GM21526 (cell line): ENCODE measurements around the gene DHRS1.

ENCODE experiments used
- ATAC-seq: cut with Tn5 transposase; IDR thresholded peaks from one replicate; pipeline ENCODE4 v1.9.1; 2021; ENCODE audit warnings: moderate library complexity; ENCODE audit not compliant: unreplicated experiment, low FRiP score

DHRS1 gene

GRCh38 chr14:24268225-24268624 is 31.4 kb downstream of the DHRS1 start:
- ATAC-seq: no peak

DNA sequence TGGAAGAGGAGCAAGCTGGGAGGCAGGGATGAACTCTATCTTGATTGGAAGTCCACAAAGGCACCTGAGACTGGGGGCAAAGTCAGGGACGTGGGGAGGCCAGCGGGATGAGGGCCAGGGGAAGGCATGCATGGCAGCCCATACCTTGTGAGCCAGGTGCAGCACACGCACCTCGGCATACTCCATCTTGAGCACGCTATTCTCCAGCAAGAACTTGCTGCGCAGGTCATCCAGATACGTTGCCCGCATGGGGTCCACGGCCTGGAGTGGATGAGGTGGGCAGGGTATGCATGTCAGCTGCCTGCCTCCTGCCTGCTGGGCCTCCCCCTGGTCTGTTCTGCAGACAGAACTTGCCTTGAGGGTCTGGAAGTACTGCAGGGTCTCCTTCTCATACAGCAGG is 32.1 kb downstream of the DHRS1 start:
- no peak for ATAC-seq

- no peak for ATAC-seq
These were observed 33.0 kb downstream of the DHRS1 start for GRCh38 chr14:24266344-24267244.

DNA sequence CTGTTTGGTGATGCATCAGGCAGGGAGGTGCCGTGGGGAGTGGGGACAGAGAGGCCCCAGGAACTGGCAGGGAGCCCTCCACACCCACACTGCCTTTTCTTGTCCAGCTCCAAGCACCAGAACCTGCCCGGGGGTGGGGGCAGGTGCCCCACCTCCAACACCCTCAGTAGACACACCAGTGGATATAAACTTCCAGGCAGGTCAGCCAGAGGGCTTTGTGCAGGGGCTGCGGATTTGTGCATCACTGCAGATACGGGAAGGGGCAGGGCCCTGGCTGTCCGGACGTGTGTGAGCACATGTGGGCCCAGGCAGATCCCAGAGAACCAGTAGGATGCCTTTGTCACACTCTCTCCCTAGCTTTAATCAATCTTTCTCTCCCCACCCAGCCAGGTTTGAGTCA is 35.3 kb downstream of the DHRS1 start:
- ATAC-seq: no peak

DNA sequence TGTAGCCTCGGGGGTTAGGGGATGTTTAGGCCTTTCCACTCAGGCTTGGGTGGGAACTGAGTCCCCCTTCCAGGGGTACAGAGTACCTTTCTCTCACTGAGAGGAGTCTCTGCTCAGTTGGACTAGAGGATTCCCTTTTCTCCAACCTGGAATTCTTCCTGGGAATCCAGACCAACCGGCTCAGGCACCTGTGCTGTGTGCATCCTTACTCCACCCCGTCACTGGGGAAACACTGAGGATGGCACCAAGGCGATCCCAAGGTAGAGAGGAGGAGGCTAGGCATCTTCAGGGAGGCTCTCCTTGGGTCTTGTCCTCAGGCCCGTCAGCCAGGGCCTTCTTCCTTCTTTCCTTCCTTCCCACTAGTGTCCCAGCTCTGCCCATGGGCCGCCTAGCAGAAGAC is 35.7 kb downstream of the DHRS1 start:
- no peak for ATAC-seq

GRCh38 chr14:24262821-24263733 is 36.5 kb downstream of the DHRS1 start, which contains the start of gene TGM1:
TSS of gene TGM1 (minus strand) at chr14:24263177. CDS start at chr14:24262352, 825 bp downstream.
- no peak for ATAC-seq

GRCh38 chr14:24261969-24262327 is 37.6 kb downstream of the DHRS1 start:
- ATAC-seq: no peak

DNA sequence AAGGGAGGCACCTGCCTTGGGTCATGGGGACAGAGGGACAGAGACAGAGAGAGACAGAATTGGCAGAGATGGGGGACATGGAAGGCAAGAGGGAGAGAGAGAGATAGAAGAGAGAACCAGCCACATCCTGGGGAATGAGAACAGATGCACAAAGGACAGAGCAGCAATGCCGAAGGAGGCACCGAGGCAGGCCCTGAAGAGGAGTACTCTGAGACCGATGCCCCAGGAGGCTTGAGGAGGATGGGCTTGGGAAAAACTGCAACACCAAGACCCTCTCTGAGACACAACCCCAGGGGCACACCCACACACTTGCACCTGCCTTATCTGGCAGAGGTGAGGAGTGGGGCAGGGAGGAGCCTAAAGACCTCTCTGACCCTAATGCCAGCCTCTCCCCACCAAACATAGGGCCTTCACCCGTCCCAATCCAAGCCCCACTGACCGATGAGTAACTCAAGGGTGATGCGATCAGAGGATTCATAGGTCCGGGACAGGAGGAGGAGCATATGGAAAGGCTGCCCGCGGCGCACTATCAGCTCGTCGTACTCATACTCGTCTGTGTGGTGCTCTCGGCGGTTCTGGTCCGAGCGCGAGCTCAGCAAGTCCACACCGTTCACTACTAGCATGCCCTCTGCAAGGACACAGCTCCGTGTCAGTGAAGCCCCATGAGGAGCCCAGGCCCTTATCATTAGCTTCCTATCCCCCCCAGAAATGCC is 38.2 kb downstream of the DHRS1 start:
- ATAC-seq: no peak

DNA sequence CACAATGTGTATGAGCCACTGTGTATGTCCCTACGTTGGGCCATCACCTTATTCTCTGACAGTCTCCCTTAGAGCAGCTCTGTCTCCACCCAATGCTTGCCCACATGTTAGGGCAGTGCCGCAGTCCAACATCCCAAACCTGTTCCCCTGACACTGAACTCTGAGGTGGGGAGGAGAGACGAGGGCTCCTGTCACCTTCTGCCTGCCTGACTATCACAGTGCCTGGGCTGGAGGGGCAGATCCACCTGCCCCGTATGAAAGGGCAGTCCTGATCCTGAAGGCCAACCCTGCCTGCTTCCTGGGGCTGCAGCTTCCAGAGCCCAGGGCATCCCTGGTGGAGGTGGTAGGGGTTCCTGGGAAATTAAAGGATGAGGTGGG is 38.8 kb downstream of the DHRS1 start:
- ATAC-seq: no peak

- ATAC-seq: no peak
These were observed 39.4 kb downstream of the DHRS1 start for GRCh38 chr14:24260026-24260779.

DNA sequence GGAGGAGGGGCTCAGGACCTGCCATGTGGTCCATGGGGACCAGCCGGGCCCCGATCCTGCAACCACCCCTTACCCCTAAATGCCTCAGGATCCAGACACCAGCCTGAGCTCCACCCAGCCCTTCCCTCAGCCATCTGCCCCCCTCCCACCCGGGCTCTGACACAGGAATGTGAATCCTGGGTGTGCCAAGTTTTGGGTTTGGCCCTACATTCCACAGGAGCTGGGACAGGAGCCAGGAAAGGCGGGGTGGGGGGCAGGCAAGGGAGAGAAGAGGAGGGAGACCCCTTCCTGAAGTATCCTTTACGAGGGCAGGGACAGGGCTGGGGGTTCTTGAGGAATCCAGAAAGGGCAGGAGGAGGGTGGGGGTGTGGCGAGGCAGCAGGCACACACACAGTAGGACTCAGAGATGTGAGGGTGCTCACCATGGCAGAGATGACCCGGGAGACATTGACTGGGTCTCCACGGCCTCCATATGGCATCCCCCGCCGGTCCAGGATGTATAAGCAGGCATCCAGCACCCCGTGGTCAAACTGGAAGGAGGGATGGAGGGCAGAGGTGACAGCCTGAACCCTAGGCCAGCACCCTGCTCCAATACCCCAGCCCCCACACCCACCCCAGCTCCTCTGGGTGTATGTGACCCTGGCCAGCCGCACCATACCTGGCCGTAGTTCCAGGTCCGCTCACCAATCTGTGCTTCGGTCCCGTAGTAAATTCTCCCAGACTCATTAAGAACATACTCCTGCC is 40.1 kb downstream of the DHRS1 start:
- ATAC-seq: no peak

- no peak for ATAC-seq
These were observed 40.9 kb downstream of the DHRS1 start for GRCh38 chr14:24258548-24259265.

DNA sequence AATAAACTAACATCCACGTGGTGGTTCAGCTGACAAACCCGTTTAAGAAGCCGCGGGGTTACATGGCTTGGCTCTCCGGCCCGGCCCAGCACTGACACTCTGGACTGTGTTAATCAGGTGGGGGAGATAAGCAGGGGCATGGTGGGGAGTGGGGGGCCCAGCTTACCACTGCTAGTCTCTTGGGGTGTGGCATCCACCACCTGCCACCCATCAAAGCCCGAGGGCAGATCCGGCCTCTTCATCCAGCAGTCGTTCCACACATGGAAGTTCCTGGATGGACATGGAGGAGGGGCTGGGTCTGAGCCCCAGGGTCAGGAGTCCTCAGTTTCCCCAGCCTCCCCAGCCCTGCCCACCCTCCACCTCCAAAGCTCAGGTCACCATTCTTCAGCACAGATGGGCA is 41.5 kb downstream of the DHRS1 start:
- ATAC-seq: no peak

- no peak for ATAC-seq
These were observed 42.6 kb downstream of the DHRS1 start for GRCh38 chr14:24256960-24257359.

GRCh38 chr14:24255931-24256711 is 43.5 kb downstream of the DHRS1 start:
- ATAC-seq: no peak

DNA sequence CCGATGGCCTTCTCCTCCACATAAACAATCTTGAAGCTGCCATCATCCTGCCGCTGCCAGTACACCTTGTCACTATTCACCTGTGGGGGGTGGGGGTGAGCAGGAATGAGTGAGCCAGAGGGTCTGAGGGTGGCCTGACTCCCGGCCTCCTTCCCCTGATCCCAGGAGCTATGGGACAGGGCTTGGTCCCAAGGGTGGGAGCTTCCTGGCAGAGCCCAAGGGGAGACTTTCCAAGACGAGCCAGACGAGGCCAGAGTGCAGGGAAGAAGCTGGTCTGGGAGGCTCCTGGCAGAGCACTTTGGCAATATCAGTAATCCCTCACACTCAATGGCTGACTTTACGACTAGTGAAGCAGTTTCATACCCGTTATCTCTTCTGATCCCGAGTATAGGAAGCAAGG is 44.1 kb downstream of the DHRS1 start:
- no peak for ATAC-seq

GRCh38 chr14:24254630-24255392 is 44.8 kb downstream of the DHRS1 start:
- ATAC-seq: no peak
